Hepatocyte (in vitro differentiated cells): ENCODE data around the gene HDX.

ENCODE experiments used
- CTCF ChIP-seq: fragments of 200-600 bp; sonication (generic); IDR thresholded peaks from 2 replicates; pipeline ENCODE4 v1.5.1; 2016; ENCODE audit warnings: antibody characterized with exemption, mild to moderate bottlenecking; ENCODE audit not compliant: poor library complexity
- EZH2 ChIP-seq: fragments of 200-600 bp; sonication (generic); IDR thresholded peaks from 2 replicates; pipeline ENCODE4 v1.6.1; 2016; ENCODE audit warnings: antibody characterized with exemption, mild to moderate bottlenecking, borderline replicate concordance
- EZH2phosphoT487 ChIP-seq: fragments of 200-600 bp; sonication (generic); IDR thresholded peaks from one replicate; pipeline ENCODE4 v1.6.1; 2018; ENCODE audit warnings: antibody characterized with exemption, mild to moderate bottlenecking, low read depth, moderate library complexity; ENCODE audit not compliant: unreplicated experiment, severe bottlenecking

- no peak for TF ChIP-seq CTCF
- TF ChIP-seq EZH2: no peak
- no peak for TF ChIP-seq EZH2phosphoT487
Observed at GRCh38 chrX:84479086-84479485, 23.2 kb downstream of the HDX start.
